Suprapubic skin (tissue), 4 donors: Measurements from ENCODE around the gene PREPL.

ENCODE experiments used
- POLR2A ChIP-seq, 2 donors: fragments of 450-650 bp; IDR thresholded peaks; one replicate each; pipeline ENCODE4 v1.6.1; 2017; ENCODE audit warnings: antibody characterized with exemption in 2 of 2, mild to moderate bottlenecking in 2 of 2, moderate library complexity in 2 of 2
- POLR2AphosphoS5 ChIP-seq, 3 donors: sonication (generic); formaldehyde crosslinking; IDR thresholded peaks; one replicate each; pipeline ENCODE4 v1.6.1; 2017; ENCODE audit warnings: antibody characterized with exemption in 3 of 3
- TF ChIP-seq, protein P1 (sequence below), 2 donors: fragments of 200-600 bp in 1 of 2; fragments of 450-650 bp in 1 of 2; sonication (generic) in 1 of 2; IDR thresholded peaks; one replicate each; pipeline ENCODE4 v1.5.1; 2016 to 2019; ENCODE audit warnings: antibody characterized with exemption in 2 of 2, mild to moderate bottlenecking in 1 of 2, moderate library complexity in 1 of 2

DNA sequence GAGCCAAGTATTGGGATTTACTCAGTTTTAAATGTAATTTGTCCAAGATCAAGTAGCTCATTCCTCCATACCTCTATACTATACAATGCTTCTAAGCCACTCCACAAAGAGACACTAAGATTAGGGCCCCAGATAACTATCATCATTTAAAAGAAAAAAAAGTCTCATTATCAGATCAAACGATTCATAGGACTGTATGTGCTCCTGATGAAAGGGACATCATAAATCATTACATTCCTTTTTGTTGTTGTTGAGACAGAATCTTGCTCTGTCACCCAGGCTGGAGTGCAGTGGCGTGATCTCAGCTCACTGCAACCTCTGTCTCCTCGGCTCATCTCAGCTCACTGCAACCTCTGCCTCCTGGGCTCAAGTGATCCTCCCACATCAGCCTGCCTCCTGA lies 88.2 kb downstream of the PREPL start:
- no peak for TF ChIP-seq POLR2A (IDR thresholded peaks at IDR 0.05)
- TF ChIP-seq, protein P1, sequence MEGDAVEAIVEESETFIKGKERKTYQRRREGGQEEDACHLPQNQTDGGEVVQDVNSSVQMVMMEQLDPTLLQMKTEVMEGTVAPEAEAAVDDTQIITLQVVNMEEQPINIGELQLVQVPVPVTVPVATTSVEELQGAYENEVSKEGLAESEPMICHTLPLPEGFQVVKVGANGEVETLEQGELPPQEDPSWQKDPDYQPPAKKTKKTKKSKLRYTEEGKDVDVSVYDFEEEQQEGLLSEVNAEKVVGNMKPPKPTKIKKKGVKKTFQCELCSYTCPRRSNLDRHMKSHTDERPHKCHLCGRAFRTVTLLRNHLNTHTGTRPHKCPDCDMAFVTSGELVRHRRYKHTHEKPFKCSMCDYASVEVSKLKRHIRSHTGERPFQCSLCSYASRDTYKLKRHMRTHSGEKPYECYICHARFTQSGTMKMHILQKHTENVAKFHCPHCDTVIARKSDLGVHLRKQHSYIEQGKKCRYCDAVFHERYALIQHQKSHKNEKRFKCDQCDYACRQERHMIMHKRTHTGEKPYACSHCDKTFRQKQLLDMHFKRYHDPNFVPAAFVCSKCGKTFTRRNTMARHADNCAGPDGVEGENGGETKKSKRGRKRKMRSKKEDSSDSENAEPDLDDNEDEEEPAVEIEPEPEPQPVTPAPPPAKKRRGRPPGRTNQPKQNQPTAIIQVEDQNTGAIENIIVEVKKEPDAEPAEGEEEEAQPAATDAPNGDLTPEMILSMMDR (IDR thresholded peaks at IDR 0.05), result no peak
- no peak for TF ChIP-seq POLR2AphosphoS5 (IDR thresholded peaks at IDR 0.05)
